ENCODE data around the gene SCN4A. TPM values are rescaled to one million over a fixed set of nuclear protein-coding genes. Genes with fewer than 3 reads are reported as not detected.
"Not testable (repeated sequence)": the region's sequence is repeated elsewhere in the genome, so short reads cannot be mapped to it uniquely, and the experiment has no call there.

Gene SCN4A
- polyA plus RNA-seq, 2 of the 4 experiments (the other 2 are of a cell fraction) = 0.03 to 0.06 TPM

DNA sequence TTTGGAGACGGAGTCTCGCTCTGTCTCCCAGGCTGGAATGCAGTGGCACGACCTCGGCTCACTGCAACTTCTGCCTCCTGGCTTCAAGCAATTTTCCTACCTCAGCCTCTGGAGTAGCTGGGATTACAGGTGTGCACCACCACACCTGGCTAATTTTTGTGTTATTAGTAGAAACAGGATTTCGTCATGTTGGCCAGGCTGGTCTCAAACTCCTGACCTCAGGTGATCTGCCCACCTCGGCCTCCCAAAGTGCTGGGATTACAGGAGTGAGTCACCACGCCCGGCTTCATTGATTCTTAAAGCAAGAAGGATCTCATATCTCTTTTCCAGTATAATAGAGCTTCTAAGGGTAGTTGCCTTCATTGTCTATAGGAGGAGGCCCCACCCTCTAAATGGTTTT is 67.9 kb downstream of the SCN4A start:
- H3K9me3 ChIP-seq; DNase-seq (ENCODE audit: low read depth in 1 of 2, low spot score in 1 of 2); POLR2A ChIA-PET; FAIRE-seq; H3K4me2 ChIP-seq; ATAC-seq; H3K4me3 ChIP-seq; H3K4me1 ChIP-seq; H3K27ac ChIP-seq: not testable (repeated sequence)
- 69% methylated on average over 8 of the region's 8 CpGs for WGBS (ENCODE audit: missing lambda C conversion rate)
- CTCF ChIA-PET = interaction anchor here (0.6 to 8.8 kb wide), 22 partner anchors 13 to 517 kb away, joined by 3 to 80 read pairs (median 4); partner anchors contain the start of genes GH1, GH2 and ICAM2

DNA sequence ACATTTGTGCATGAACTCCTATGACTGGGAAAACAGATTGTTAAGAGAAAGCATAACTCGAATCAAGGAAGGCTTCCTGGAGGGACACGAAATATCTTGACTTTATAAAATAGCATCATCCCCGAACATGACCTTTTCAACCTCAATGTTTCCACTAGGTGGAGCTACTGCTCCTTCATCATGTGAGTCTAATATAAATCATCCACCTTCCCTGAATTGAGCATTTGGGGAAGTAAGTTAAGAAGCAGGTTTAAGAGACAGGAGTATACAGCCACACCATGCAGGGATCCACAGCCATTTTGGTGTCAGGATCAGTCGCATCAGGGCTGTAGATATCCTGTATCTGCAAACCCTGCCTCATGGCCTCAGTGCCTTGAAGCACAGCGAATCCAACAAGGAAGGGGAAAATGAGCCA is 68.9 kb downstream of the SCN4A start:
- H3K9me3 ChIP-seq; POLR2A ChIA-PET; H3K4me2 ChIP-seq; H3K27ac ChIP-seq; H3K4me1 ChIP-seq; H3K4me3 ChIP-seq; FAIRE-seq; DNase-seq (ENCODE audit: low read depth in 1 of 2, low spot score in 1 of 2): not testable (repeated sequence)
- peak; percentile 67 to 81 for ATAC-seq
- 23% methylated on average over 5 of the region's 5 CpGs for WGBS (ENCODE audit: missing lambda C conversion rate)
- peak in 1 of 2 experiments; percentile 37; a peak in 2 of 5 replicates for TF ChIP-seq RAD21 (conservative IDR thresholded peaks at IDR 0.05 in 1 of 2, IDR thresholded peaks at IDR 0.05 in 1 of 2)
- TF ChIP-seq, protein P1, sequence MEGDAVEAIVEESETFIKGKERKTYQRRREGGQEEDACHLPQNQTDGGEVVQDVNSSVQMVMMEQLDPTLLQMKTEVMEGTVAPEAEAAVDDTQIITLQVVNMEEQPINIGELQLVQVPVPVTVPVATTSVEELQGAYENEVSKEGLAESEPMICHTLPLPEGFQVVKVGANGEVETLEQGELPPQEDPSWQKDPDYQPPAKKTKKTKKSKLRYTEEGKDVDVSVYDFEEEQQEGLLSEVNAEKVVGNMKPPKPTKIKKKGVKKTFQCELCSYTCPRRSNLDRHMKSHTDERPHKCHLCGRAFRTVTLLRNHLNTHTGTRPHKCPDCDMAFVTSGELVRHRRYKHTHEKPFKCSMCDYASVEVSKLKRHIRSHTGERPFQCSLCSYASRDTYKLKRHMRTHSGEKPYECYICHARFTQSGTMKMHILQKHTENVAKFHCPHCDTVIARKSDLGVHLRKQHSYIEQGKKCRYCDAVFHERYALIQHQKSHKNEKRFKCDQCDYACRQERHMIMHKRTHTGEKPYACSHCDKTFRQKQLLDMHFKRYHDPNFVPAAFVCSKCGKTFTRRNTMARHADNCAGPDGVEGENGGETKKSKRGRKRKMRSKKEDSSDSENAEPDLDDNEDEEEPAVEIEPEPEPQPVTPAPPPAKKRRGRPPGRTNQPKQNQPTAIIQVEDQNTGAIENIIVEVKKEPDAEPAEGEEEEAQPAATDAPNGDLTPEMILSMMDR (IDR thresholded peaks at IDR 0.05) = peak; percentile 59
- CTCF ChIA-PET = interaction anchor here (0.6 to 8.8 kb wide), 26 partner anchors 8 to 518 kb away, joined by 3 to 80 read pairs (median 4); partner anchors contain the start of genes CSHL1, GH1 and GH2

DNA sequence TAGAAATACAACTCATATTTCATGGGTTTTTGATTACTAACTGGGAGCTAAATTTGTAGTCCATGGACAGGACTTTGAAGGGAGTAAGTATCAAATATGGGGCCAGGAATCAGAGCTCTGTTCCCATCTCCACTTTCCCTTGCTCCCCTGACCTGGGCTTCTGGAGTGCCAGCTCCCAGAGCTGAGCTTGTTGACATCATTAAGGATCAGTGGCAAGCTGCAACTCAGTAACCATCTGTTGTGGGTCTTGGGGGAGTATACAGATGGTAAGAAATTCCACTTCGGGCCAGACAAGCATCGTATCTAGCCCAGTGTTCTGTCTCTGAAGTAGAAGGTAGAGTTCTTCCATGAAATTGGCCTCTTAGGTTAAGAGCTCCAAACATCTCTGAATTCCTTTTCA is 70.7 kb downstream of the SCN4A start:
- POLR2A ChIA-PET; H3K9me3 ChIP-seq; H3K4me2 ChIP-seq; H3K4me1 ChIP-seq; H3K4me3 ChIP-seq; ATAC-seq; H3K27ac ChIP-seq; DNase-seq (ENCODE audit: low read depth in 1 of 2, low spot score in 1 of 2); FAIRE-seq: not testable (repeated sequence)
- WGBS (ENCODE audit: missing lambda C conversion rate) = 66% methylated on average over 2 of the region's 2 CpGs
- CTCF ChIA-PET = interaction anchor here (0.6 to 8.8 kb wide), 16 partner anchors 10 to 414 kb away, joined by 3 to 80 read pairs (median 7); partner anchors contain the start of genes CSHL1, GH1 and GH2

DNA sequence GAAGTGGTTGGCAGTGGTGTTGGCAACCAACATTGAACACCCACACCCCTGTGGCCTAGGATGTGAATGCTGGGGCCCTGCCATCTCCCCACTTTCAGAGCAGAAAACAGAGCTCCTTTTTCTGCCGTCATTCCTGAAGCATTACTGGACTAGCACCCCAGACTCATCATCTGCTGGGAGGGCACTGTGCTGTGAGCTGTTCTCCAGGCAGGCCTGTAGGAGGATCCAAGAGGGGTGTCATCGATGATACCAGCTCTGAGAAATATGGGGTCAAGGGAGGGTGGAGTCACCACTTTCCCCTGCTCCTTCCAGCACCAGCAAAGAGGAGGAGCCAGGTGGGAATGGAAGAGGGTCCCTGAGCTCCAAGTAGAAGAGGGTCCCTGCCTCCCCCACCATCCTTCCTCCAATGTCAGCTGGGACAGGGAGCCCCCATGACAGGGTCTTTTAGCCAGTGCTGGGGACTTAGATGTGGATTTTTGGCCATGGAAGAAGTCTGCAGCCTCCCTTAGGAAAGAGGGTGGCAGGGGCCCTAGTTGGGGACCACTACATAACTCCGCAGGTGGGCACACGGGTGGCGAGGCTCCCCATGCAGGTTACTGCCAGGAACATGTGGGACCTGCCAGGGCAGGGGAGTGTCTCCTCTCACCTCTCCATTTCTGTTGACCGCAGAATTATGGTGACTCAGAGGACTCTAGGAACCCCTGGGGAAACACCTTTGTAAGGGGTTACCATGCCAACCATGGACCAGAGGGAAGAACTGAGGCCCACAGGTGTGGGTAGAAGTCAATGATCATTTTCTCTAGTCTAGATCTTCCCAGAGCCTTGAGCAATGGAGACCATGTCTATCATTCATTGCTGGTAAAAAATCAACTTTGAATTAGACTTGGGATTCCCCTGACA is 73.6 kb downstream of the SCN4A start:
- H3K4me3 ChIP-seq; H3K4me2 ChIP-seq; FAIRE-seq; POLR2A ChIA-PET; DNase-seq (ENCODE audit: low read depth in 1 of 2, low spot score in 1 of 2); H3K4me1 ChIP-seq; H3K9me3 ChIP-seq; H3K27ac ChIP-seq: not testable (repeated sequence)
- CTCF ChIA-PET = interaction anchor here (0.8 to 2.8 kb wide), 6 partner anchors 10 to 235 kb away, joined by 4 to 25 read pairs (median 6); partner anchors contain the start of gene CSHL1
- peak in 1 of 2 experiments; percentile 41; a peak in 2 of 6 replicates for ATAC-seq
- 28% methylated on average over 3 of the region's 6 CpGs for WGBS (ENCODE audit: missing lambda C conversion rate)

DNA sequence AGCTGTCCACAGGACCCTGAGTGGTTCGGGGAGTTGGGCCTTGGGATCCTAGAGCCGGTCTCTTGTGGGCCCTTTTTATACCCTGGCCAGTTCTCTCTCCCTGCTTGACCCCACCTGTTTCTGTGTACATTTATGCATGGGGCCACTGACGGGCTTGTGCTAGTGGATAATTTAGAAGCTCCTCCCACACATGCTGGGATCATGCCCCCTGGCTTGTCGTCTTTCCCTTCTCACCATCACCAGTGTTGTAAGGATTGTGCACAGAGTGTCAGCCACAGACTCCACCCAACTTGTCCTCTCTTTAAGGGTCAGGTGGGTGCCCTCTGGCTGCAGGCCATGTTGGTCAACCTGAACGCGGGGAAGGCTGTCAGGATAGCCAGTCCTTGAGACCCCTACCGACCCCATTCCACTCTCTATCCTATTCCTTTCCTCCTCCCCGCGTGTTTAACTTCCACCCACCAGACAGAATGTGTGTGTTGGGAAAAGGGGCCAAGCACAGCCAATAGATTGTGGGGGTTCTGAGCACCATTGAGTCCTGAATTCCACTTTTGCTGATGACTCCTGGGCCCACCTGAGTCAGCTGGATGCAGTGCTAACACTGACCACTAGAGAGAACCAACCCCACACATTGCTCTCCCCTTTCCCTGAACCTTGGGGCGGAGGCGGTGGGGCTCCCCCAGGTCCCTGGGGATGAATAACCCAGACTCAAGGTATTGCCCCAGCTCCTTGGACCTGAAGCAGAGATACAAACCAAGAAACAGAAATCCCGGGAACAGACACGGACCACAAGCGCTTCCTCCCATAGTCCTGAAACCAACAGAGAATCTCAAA is 76.0 kb downstream of the SCN4A start, which contains the start of gene CSH1:
TSS of gene CSH1 (minus strand) at position 51 of the 831 bp plus-strand sequence. CDS start 63 bp downstream, outside the sequence.
- H3K27ac ChIP-seq; FAIRE-seq; H3K4me1 ChIP-seq; DNase-seq (ENCODE audit: low read depth in 1 of 2, low spot score in 1 of 2); H3K4me2 ChIP-seq; H3K4me3 ChIP-seq; H3K9me3 ChIP-seq; POLR2A ChIA-PET: not testable (repeated sequence)
- WGBS (ENCODE audit: missing lambda C conversion rate) = 84% methylated on average over 12 of the region's 14 CpGs
- CTCF ChIA-PET = interaction anchor here (0.9 to 2.8 kb wide), 2 partner anchors 14 to 22 kb away, joined by 3 to 25 read pairs; partner anchors contain the start of genes CSHL1 and GH1
- peak in 1 of 2 experiments; percentile 70; a peak in 3 of 6 replicates for ATAC-seq

DNA sequence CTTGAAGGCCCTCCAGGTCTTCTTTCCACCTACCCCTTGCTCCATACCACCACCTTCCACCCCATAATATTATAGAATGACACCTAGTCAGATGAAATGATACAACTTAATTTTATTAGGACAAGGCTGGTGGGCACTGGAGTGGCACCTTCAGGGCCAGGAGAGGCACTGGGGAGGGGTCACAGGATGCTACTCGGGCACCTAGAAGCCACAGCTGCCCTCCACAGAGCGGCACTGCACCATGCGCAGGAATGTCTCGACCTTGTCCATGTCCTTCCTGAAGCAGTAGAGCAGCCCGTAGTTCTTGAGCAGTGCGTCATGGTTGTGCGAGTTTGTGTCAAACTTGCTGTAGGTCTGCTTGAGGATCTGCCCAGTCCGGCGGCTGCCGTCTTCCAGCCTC is 77.9 kb downstream of the SCN4A start:
- H3K4me2 ChIP-seq; H3K4me1 ChIP-seq; POLR2A ChIA-PET; H3K27ac ChIP-seq; FAIRE-seq; H3K4me3 ChIP-seq; DNase-seq (ENCODE audit: low read depth in 1 of 2, low spot score in 1 of 2); H3K9me3 ChIP-seq; ATAC-seq; CTCF ChIA-PET: not testable (repeated sequence)
- WGBS (ENCODE audit: missing lambda C conversion rate) = 70% methylated on average over 8 of the region's 10 CpGs

DNA sequence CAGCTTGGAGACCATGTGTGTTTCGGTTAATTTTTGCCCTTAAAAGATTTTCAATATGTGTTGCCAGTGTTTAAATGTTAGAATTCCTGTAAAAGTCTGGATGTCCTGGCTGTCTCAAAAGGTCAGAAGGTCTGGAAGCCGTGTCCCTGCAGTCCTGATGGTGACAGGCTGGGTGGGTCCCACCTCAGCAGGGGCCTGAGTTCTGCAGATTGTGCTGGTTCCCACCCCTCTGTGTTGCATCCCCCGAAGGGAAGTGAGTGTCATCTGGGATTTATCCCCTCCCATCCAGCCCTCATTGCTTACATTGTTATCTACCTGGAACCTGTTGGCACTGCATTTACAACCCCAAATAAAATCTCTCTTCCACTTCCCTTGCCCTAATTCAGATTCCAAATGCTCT is 78.7 kb downstream of the SCN4A start:
- H3K4me3 ChIP-seq; ATAC-seq; CTCF ChIA-PET; H3K4me1 ChIP-seq; POLR2A ChIA-PET; H3K9me3 ChIP-seq; DNase-seq (ENCODE audit: low read depth in 1 of 2, low spot score in 1 of 2); H3K4me2 ChIP-seq; FAIRE-seq; H3K27ac ChIP-seq: not testable (repeated sequence)
- WGBS (ENCODE audit: missing lambda C conversion rate) = 26% methylated on average over 3 of the region's 3 CpGs
